ENCODE measurements around the gene TMEM141. TPM values are rescaled to one million over a fixed set of nuclear protein-coding genes. Genes with fewer than 3 reads are reported as not detected.

The TMEM141 gene
- polyA plus RNA-seq, 1 of the 3 experiments (the other 2 are of a cell fraction) = 112 TPM

GRCh38 chr9:136774416-136775045 is 16.6 kb upstream of the TMEM141 start (continued):
- no peak for TF ChIP-seq REST (IDR thresholded peaks at IDR 0.05; ENCODE audit: low read depth, low read length)
- TF ChIP-seq MEF2A (IDR thresholded peaks at IDR 0.05; ENCODE audit: borderline replicate concordance, low read depth) = no peak
- no peak for TF ChIP-seq EZH2phosphoT487 (IDR thresholded peaks at IDR 0.05; ENCODE audit: borderline replicate concordance, low read depth)
- TF ChIP-seq, protein P1, sequence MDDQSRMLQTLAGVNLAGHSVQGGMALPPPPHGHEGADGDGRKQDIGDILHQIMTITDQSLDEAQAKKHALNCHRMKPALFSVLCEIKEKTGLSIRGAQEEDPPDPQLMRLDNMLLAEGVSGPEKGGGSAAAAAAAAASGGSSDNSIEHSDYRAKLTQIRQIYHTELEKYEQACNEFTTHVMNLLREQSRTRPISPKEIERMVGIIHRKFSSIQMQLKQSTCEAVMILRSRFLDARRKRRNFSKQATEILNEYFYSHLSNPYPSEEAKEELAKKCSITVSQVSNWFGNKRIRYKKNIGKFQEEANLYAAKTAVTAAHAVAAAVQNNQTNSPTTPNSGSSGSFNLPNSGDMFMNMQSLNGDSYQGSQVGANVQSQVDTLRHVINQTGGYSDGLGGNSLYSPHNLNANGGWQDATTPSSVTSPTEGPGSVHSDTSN (IDR thresholded peaks at IDR 0.05) = no peak
- no peak for TF ChIP-seq TCF12 (IDR thresholded peaks at IDR 0.05)
- TF ChIP-seq FOXM1 (IDR thresholded peaks at IDR 0.05; ENCODE audit: low read depth) = no peak
- no peak for TF ChIP-seq RFX5 (IDR thresholded peaks at IDR 0.05; ENCODE audit: low read length)
- no peak for TF ChIP-seq TEAD4 (IDR thresholded peaks at IDR 0.05; ENCODE audit: borderline replicate concordance, insufficient read depth)
- TF ChIP-seq GABPA (IDR thresholded peaks at IDR 0.05; ENCODE audit: low read depth) = no peak
- TF ChIP-seq EP300 (IDR thresholded peaks at IDR 0.05; ENCODE audit: borderline replicate concordance in 1 of 2, low read depth in 1 of 2, low read length in 1 of 2) = no peak
- no peak for TF ChIP-seq RCOR1 (IDR thresholded peaks at IDR 0.05; ENCODE audit: low read length)

DNA sequence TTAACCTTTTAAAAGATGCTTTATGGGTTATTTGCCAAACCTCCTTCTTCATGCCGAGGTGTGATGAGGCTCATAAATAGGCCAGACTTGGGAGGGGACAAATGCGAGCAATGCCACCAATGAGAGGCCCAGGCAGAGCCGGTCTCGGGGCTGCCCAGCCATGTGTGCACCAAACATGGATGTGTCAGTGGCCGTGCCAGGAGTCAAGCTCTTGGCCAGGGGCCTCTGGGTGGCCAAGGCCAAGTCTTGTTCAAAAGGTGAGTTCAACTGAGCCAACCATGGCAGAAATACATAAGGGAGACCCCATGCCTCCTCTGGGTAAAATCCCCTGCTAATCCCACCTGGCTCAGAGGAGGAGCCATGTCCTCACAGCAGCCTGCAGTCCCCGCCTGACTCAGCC is 16.0 kb upstream of the TMEM141 start:
- H3K4me1 ChIP-seq (ENCODE audit: control insufficient read depth in 1 of 2, insufficient read depth in 2 of 2, low read depth in 1 of 2, low read length in 1 of 2) = no peaks in the 10 kb centered on the region
- no peaks in the 10 kb centered on the region for H4K20me1 ChIP-seq (ENCODE audit: insufficient read depth)
- no peak overlapping the region for H3K4me2 ChIP-seq
- no peak overlapping the region for H2AFZ ChIP-seq (ENCODE audit: low read depth)
- WGBS (ENCODE audit: low lambda C conversion rate) = 82% methylated on average over 6 of the region's 6 CpGs
- no peak overlapping the region for H3K4me3 ChIP-seq (ENCODE audit: low read depth in 2 of 2, low read length in 1 of 2)
- H3K27ac ChIP-seq (ENCODE audit: low read depth in 2 of 2, low read length in 1 of 2) = no peak overlapping the region
- ChIA-PET CTCF (interaction anchor here (0.8 to 8.8 kb wide), 5 partner anchors 9 to 17 kb away, joined by 3 to 57 read pairs (median 5); partner anchors contain the start of gene LCN8), POLR2A (no interaction called here)
- H3K79me2 ChIP-seq (ENCODE audit: insufficient read depth) = no peaks in the 10 kb centered on the region
- H3K36me3 ChIP-seq (replicated peaks in 1 of 2; ENCODE audit: control insufficient read depth in 1 of 2, insufficient read depth in 2 of 2, low read length in 1 of 2) = no peaks in the 10 kb centered on the region
- H3K9me2 ChIP-seq = no peaks in the 10 kb centered on the region
- no peaks in the 10 kb centered on the region for H3K9me3 ChIP-seq
- no peak for DNase-seq
- no peak overlapping the region for H3K9ac ChIP-seq
- H3K27me3 ChIP-seq (ENCODE audit: insufficient read depth) = peaks cover 28% of the 10 kb centered on the region
- H3F3A ChIP-seq (replicated peaks; ENCODE audit: insufficient read depth) = peaks cover 2% of the 10 kb centered on the region
- TF ChIP-seq MEF2A (IDR thresholded peaks at IDR 0.05; ENCODE audit: borderline replicate concordance, low read depth) (no peak), NFIC (IDR thresholded peaks at IDR 0.05; ENCODE audit: borderline replicate concordance) (no peak), SMC3 (IDR thresholded peaks at IDR 0.05; ENCODE audit: low read depth, low read length) (no peak), NRF1 (IDR thresholded peaks at IDR 0.05; ENCODE audit: low read depth, low read length) (no peak), TEAD4 (IDR thresholded peaks at IDR 0.05; ENCODE audit: borderline replicate concordance, insufficient read depth) (no peak), MXI1 (IDR thresholded peaks at IDR 0.05; ENCODE audit: low read depth, low read length) (no peak), POLR2AphosphoS5 (IDR thresholded peaks at IDR 0.05; ENCODE audit: low read depth, low read length) (no peak), CHD2 (IDR thresholded peaks at IDR 0.05; ENCODE audit: low read length, partially characterized antibody) (no peak), USF2 (IDR thresholded peaks at IDR 0.05; ENCODE audit: borderline replicate concordance, low read depth, low read length) (no peak)
- TF ChIP-seq, protein P2, sequence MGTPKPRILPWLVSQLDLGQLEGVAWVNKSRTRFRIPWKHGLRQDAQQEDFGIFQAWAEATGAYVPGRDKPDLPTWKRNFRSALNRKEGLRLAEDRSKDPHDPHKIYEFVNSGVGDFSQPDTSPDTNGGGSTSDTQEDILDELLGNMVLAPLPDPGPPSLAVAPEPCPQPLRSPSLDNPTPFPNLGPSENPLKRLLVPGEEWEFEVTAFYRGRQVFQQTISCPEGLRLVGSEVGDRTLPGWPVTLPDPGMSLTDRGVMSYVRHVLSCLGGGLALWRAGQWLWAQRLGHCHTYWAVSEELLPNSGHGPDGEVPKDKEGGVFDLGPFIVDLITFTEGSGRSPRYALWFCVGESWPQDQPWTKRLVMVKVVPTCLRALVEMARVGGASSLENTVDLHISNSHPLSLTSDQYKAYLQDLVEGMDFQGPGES (IDR thresholded peaks at IDR 0.05; ENCODE audit: low read depth, low read length) = no peak
- TF ChIP-seq, protein P1 (IDR thresholded peaks at IDR 0.05) = no peak
